ENCODE results near the gene IGFN1. TPM values are rescaled to one million over a fixed set of nuclear protein-coding genes. Genes with fewer than 3 reads are reported as not detected.
A peak's percentile ranks its signal among the peaks of the same experiment; 100 is the strongest.

Gene IGFN1
- total RNA-seq, 1 donor, result under 0.01 TPM

GRCh38 chr1:201169971-201170532 is 20.6 kb upstream of the IGFN1 start:
- peaks cover 14% of the 10 kb centered on the region for H3K4me1 ChIP-seq (ENCODE audit: insufficient read depth, low read length)
- H3K27me3 ChIP-seq (ENCODE audit: insufficient read depth, low read length), result peaks cover 26% of the 10 kb centered on the region
- H3K4me3 ChIP-seq (ENCODE audit: insufficient read depth, low read length), result peak overlapping the region; percentile 87
- no peaks in the 10 kb centered on the region for H3K79me2 ChIP-seq (ENCODE audit: insufficient read depth, low read length)
- H2AFZ ChIP-seq (ENCODE audit: low read length), result peak overlapping the region; percentile 95
- H4K20me1 ChIP-seq (ENCODE audit: insufficient read depth, low read length), result no peaks in the 10 kb centered on the region
- no peaks in the 10 kb centered on the region for H3K36me3 ChIP-seq (ENCODE audit: insufficient read depth, low read length)
- H3K4me2 ChIP-seq (ENCODE audit: insufficient read depth, low read length), result peak overlapping the region; percentile 95
- no peak for TF ChIP-seq CTCF (IDR thresholded peaks at IDR 0.05; ENCODE audit: extremely low read depth, low read depth, low read length)
- no peaks in the 10 kb centered on the region for H3K9me3 ChIP-seq (ENCODE audit: low read depth, low read length)
- no peak for DNase-seq (ENCODE audit: insufficient read length, low spot score, missing footprints)
- peak overlapping the region; percentile 35 for H3K27ac ChIP-seq (ENCODE audit: low read depth, low read length)

DNA sequence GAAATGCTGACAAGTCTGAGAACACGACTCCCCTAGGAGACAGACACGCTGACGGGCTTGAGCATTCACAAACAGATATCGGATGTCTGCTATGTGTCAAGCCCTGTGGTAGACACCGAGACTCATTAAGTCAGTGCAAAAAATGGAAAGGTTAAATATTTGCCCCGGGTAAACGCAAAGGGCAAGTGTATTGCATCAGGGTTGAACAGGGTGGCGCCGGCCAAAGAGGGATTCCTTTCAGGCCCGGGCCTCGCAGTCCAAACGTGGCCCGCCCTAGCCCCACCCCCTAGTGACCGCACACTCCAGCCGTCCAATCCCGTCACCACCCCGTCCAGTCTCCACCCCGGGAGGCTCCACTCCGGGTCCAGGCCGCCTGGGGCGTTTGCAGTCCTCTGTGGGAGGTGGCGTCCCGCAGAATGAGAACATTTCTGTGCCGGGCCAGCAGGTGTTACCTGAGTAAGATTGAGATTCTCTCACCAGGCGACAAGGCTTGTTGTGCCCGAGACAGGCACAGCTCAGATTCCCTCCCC is 20.0 kb upstream of the IGFN1 start:
- H3K4me1 ChIP-seq (ENCODE audit: insufficient read depth, low read length), result peaks cover 14% of the 10 kb centered on the region
- H3K79me2 ChIP-seq (ENCODE audit: insufficient read depth, low read length), result no peaks in the 10 kb centered on the region
- peak overlapping the region; percentile 95 for H3K4me2 ChIP-seq (ENCODE audit: insufficient read depth, low read length)
- no peaks in the 10 kb centered on the region for H3K9me3 ChIP-seq (ENCODE audit: low read depth, low read length)
- H4K20me1 ChIP-seq (ENCODE audit: insufficient read depth, low read length), result no peaks in the 10 kb centered on the region
- peak overlapping the region; percentile 95 for H2AFZ ChIP-seq (ENCODE audit: low read length)
- peak overlapping the region; percentile 75 for H3K27ac ChIP-seq (ENCODE audit: low read depth, low read length)
- H3K4me3 ChIP-seq (ENCODE audit: insufficient read depth, low read length), result peak overlapping the region; percentile 87
- H3K36me3 ChIP-seq (ENCODE audit: insufficient read depth, low read length), result no peaks in the 10 kb centered on the region
- peak; percentile 98 for DNase-seq (ENCODE audit: insufficient read length, low spot score, missing footprints)
- H3K27me3 ChIP-seq (ENCODE audit: insufficient read depth, low read length), result peaks cover 23% of the 10 kb centered on the region
- no peak for TF ChIP-seq CTCF (IDR thresholded peaks at IDR 0.05; ENCODE audit: extremely low read depth, low read depth, low read length)

- Histone ChIP-seq H3K4me2 (ENCODE audit: insufficient read depth, low read length) (peak overlapping the region; percentile 95), H2AFZ (ENCODE audit: low read length) (peak overlapping the region; percentile 95), H3K36me3 (ENCODE audit: insufficient read depth, low read length) (no peaks in the 10 kb centered on the region), H3K9me3 (ENCODE audit: low read depth, low read length) (no peaks in the 10 kb centered on the region), H4K20me1 (ENCODE audit: insufficient read depth, low read length) (no peaks in the 10 kb centered on the region), H3K4me3 (ENCODE audit: insufficient read depth, low read length) (peak overlapping the region; percentile 87), H3K27ac (ENCODE audit: low read depth, low read length) (peak overlapping the region; percentile 75), H3K4me1 (ENCODE audit: insufficient read depth, low read length) (peaks cover 14% of the 10 kb centered on the region), H3K79me2 (ENCODE audit: insufficient read depth, low read length) (no peaks in the 10 kb centered on the region), H3K27me3 (ENCODE audit: insufficient read depth, low read length) (peaks cover 17% of the 10 kb centered on the region)
- DNase-seq (ENCODE audit: insufficient read length, low spot score, missing footprints), result peak; percentile 80
- peak; percentile 29 for TF ChIP-seq CTCF (IDR thresholded peaks at IDR 0.05; ENCODE audit: extremely low read depth, low read depth, low read length)
Measured at GRCh38 chr1:201171063-201172036, 19.3 kb upstream of the IGFN1 start.

DNA sequence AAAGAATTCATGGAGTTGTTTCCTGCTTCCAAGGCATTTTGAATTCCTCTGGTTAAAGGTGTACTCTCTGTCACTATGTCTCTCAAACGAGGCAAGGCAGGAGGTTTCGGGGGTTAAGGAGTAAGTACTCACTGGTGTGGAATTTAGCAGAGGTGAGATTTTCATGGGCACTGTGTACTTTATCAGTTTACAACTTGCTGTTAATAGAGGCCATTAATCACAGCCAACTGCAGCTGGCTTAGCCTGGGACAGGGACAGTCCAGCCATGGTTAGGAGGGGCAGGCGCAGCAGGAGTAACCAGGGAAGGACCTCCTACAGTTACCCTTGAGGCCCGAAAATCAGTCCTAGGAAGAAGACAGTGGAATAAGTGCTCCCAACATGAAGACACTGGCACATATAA is 18.3 kb upstream of the IGFN1 start:
- no peaks in the 10 kb centered on the region for H3K79me2 ChIP-seq (ENCODE audit: insufficient read depth, low read length)
- H3K4me1 ChIP-seq (ENCODE audit: insufficient read depth, low read length), result peaks cover 14% of the 10 kb centered on the region
- no peak overlapping the region for H3K4me3 ChIP-seq (ENCODE audit: insufficient read depth, low read length)
- DNase-seq (ENCODE audit: insufficient read length, low spot score, missing footprints), result no peak
- TF ChIP-seq CTCF (IDR thresholded peaks at IDR 0.05; ENCODE audit: extremely low read depth, low read depth, low read length), result no peak
- no peaks in the 10 kb centered on the region for H4K20me1 ChIP-seq (ENCODE audit: insufficient read depth, low read length)
- peaks cover 8% of the 10 kb centered on the region for H3K27me3 ChIP-seq (ENCODE audit: insufficient read depth, low read length)
- no peaks in the 10 kb centered on the region for H3K36me3 ChIP-seq (ENCODE audit: insufficient read depth, low read length)
- no peaks in the 10 kb centered on the region for H3K9me3 ChIP-seq (ENCODE audit: low read depth, low read length)
- no peak overlapping the region for H3K27ac ChIP-seq (ENCODE audit: low read depth, low read length)
- H3K4me2 ChIP-seq (ENCODE audit: insufficient read depth, low read length), result no peak overlapping the region
- no peak overlapping the region for H2AFZ ChIP-seq (ENCODE audit: low read length)

Data from osteoblast (primary cell).